ENCODE measurements around the gene TMEM79. TPM values are rescaled to one million over a fixed set of nuclear protein-coding genes. Genes with fewer than 3 reads are reported as not detected.

TMEM79 gene
- total and polyA plus RNA-seq, 2 of the 4 experiments (the other 2 are of a cell fraction), result 0.54 to 3.3 TPM

- Histone ChIP-seq H3K27ac (ENCODE audit: insufficient read depth, low read length) (peak overlapping the region; percentile 36; the same call in 1 of the 2 replicates), H3K9me3 (ENCODE audit: control insufficient read depth, insufficient read depth, low read length) (no peaks in the 10 kb centered on the region), H3K9me1 (ENCODE audit: insufficient read depth, low read length) (peaks cover 7% of the 10 kb centered on the region), H4K5ac (ENCODE audit: low read depth, low read length) (no peak overlapping the region), H4K20me1 (ENCODE audit: insufficient read depth, low read length) (peaks cover 32% of the 10 kb centered on the region), H3K18ac (ENCODE audit: low read depth, low read length) (no peak overlapping the region), H3K79me1 (ENCODE audit: low read depth in 1 of 2, low read length in 2 of 2) (peaks cover 32 to 61% of the 10 kb centered on the region in 2 experiments), H3K4me2 (ENCODE audit: low read depth, low read length) (no peak overlapping the region), H4K8ac (ENCODE audit: low read depth in 2 of 2, low read length in 2 of 2) (no peak overlapping the region), H3K14ac (replicated peaks; ENCODE audit: low read depth, low read length) (no peak overlapping the region), H2BK15ac (ENCODE audit: low read depth, low read length) (no peak overlapping the region), H2AK9ac (replicated peaks; ENCODE audit: low read depth, low read length, poor library complexity) (no peak overlapping the region), H3K4ac (ENCODE audit: low read depth, low read length) (no peak overlapping the region), H3K4me1 (ENCODE audit: control insufficient read depth, insufficient read depth, low read length) (peaks cover 11% of the 10 kb centered on the region), H2AFZ (replicated peaks; ENCODE audit: low read length, poor library complexity) (no peak overlapping the region), H2BK20ac (ENCODE audit: low read depth, low read length) (no peak overlapping the region), H4K91ac (ENCODE audit: insufficient read depth, low read depth, low read length) (no peak overlapping the region), H2BK120ac (ENCODE audit: low read depth, low read length) (no peak overlapping the region), H3K4me3 (ENCODE audit: insufficient read depth, low read depth, low read length) (no peak overlapping the region), H3K56ac (ENCODE audit: extremely low read depth, insufficient read depth, low read length) (no peak overlapping the region), H2AK5ac (ENCODE audit: low read depth, low read length) (no peak overlapping the region), H3K23ac (ENCODE audit: low read depth, low read length) (no peak overlapping the region), H2BK5ac (ENCODE audit: low read depth, low read length, poor library complexity, severe bottlenecking) (no peak overlapping the region), H3K36me3 (ENCODE audit: control insufficient read depth, insufficient read depth, low read length) (peaks cover 44% of the 10 kb centered on the region), H3K9ac (ENCODE audit: low read depth, low read length) (no peak overlapping the region), H3K27me3 (ENCODE audit: control insufficient read depth, insufficient read depth, low read length) (no peaks in the 10 kb centered on the region)
- no TSS peak for BruUV-seq (replicated peaks)
- WGBS, 2 experiments (ENCODE audit: extremely low coverage in 2 of 2, insufficient read length in 1 of 2), result 80% methylated on average over 2 of the region's 6 CpGs; no CpG with 5 or more reads in 1 of the 2 experiments
- ChIA-PET CTCF (no interaction called here), POLR2A (ENCODE audit: unreplicated experiment) (no interaction called here)
- in situ Hi-C loops (cut with MboI; ENCODE audit: low sequenced_read_pairs), result no loop called here
- TF ChIP-seq CEBPB (IDR thresholded peaks at IDR 0.05; ENCODE audit: low read depth, low read length) (peak; percentile 89), USF2 (IDR thresholded peaks at IDR 0.05; ENCODE audit: low read depth, low read length) (no peak)
- intact Hi-C loops (cut with micrococcal nuclease), result no loop called here
- no peak; the same call in 1 of the 2 replicates for ATAC-seq (ENCODE audit: low read depth)
- DNase-seq, result no peak
- dilution Hi-C loops (cut with HindIII; ENCODE audit: low sequenced_read_pairs, unreplicated experiment), result no loop called here
Measured at GRCh38 chr1:156276966-156277381, 7.2 kb upstream of the TMEM79 start.

Data from IMR-90 (cell line).